ENCODE data around the gene DDX5.

Gene DDX5

GRCh38 chr17:64506201-64506575 lies at the start of gene DDX5:
DDX5 (minus strand) TSS chr17:64506289; CDS start chr17:64506119, 170 bp downstream.
- peak; percentile 99 for DNase-seq

- no peak for DNase-seq
These were observed 49.2 kb upstream of the DDX5 start for GRCh38 chr17:64555281-64555680.

GRCh38 chr17:64554028-64554637 lies 48.0 kb upstream of the DDX5 start:
- no peak for DNase-seq

GRCh38 chr17:64551461-64551860 lies 45.4 kb upstream of the DDX5 start:
- DNase-seq: no peak

GRCh38 chr17:64547319-64547718 lies 41.2 kb upstream of the DDX5 start:
- no peak for DNase-seq

GRCh38 chr17:64546716-64547115 lies 40.6 kb upstream of the DDX5 start:
- no peak for DNase-seq

DNA sequence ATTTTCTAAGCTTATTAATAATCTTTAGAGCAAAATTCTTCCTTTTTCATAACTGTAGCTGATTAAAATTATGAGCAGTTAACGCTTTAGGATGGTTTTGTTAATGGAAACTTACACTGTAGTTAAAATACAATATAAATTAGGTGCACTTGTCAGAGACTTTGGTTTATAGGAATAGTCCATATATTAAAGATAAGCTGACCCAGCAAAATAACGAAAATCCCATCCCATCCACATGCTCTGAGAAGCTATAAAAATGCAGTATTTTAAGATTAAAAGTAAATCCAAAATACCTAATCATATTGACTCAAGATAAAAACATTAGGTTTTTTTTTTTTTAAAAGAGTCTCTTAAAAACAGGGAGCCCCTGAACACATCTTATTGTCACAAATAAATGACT lies 38.7 kb upstream of the DDX5 start:
- no peak for DNase-seq

DNA sequence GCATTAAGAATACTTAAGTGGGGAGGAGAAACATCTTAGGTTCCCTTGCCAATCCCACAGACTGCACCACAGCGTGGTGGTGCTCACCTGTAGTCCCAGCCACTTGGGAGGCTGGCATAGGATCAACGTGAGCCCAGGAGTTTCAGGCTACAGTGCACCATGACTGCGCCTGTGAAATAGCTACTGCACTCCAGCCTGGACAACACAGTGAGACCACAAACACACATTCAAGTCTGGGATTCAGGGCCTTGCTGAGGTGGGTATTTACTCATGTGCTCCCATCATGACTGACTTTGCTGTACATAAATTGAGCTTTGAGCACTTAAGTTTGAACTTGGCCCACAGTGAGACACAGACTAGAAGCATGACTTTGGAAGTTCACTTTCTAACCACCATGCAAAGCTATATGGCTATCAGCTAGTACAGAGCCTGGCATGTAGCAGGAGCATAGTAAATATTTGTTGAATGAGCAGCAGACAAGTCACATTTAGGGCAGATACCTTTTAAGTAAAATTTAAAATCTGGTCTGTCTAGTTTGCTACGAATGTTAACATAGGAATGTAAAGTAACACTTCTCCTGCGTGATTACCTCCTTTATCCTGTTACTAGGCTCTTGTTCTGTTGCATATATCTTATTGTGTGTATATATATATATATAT lies 34.2 kb upstream of the DDX5 start:
- DNase-seq: no peak

DNA sequence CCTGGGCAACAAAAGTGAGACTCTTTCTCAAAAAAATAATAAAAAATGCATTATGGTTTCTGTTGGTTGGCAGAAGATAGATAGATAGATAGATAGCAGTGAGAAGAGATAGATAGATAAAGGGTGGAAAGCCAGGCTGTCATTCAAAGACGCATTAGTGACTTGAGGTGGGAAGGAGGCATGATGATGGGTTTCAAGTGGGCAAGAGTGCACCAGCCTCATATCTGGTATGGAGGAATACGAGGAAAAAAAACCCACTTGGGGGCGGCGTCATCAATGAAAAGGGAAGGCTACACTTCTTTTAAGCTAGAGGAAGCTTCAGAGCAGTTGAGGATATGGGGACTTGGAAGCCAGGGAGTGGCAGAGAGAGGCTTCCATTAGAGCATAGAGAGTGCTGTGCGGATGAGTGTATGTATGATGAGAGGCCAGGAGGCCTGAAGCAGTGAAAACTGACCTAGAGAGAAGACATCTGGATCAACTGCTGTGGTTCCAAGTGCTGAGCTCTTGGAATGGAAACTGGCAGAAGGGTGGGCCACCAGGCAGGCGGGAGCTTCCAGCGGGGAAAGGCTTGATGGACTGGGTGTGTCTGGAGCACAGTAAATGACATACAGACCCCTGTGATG lies 32.5 kb upstream of the DDX5 start:
- DNase-seq: no peak

- DNase-seq: no peak
These were observed 31.4 kb upstream of the DDX5 start for GRCh38 chr17:64537488-64537887.

DNA sequence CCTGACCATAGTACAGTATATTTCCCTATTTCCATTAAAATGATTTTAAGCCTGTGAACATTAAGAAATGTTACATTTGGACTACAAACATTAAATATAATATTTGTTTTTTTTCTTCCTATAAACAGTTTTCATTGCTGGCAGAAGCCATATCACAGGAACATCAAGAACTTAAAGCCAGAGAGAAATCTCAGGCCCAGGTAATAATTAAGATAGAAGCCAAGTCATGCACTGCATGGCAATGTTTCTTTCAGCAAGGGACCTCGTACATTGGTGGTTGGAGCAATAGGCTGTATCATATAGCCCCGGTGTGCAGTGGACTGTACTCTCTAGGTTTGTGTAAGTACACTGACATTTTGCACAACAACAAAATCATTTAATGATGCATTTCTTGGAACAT lies 30.8 kb upstream of the DDX5 start:
- no peak for DNase-seq

GRCh38 chr17:64535357-64535756 lies 29.3 kb upstream of the DDX5 start:
- no peak for DNase-seq

DNA sequence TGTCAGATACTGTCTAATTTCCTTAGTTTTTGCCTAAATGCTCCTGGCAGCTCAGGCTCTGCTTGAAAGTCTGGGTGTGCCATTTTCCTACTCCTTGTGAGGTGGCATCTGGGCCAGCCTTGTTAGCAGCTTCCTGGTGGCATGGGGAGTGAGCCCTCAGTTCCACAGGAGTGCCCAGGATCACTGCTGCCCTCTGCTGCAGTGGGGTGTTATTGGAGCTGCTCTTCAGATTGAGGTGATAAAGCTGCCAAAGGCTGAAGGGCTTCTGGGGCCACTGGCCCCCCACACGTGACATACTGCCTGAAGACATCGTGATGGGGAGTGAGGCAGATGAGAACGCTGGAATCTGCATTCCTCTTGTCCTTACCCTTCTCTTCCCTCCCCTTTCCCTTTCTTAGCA lies 28.1 kb upstream of the DDX5 start:
- no peak for DNase-seq

- DNase-seq: no peak
These were observed 27.7 kb upstream of the DDX5 start for GRCh38 chr17:64533784-64534183.

DNA sequence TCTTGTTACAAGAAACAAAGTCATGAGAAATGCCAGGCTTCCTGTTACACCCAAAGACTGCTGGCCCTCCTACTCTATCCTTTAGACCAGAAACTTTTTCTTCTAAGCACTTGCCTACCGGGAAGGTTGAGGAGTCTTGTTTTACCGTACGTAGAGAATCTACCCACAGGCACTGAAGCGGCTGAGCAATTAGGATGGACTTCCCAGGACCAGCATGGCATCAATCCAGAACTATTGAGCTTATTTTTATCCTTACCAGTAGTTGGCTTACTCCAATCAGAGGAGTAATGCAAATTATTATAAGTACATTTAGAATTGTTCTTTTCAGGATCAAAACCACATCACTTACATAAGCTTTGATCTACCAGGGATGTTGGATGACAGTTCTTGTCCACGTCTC lies 26.3 kb upstream of the DDX5 start:
- no peak for DNase-seq

GRCh38 chr17:64531955-64532371 lies 25.9 kb upstream of the DDX5 start:
- no peak for DNase-seq

DNA sequence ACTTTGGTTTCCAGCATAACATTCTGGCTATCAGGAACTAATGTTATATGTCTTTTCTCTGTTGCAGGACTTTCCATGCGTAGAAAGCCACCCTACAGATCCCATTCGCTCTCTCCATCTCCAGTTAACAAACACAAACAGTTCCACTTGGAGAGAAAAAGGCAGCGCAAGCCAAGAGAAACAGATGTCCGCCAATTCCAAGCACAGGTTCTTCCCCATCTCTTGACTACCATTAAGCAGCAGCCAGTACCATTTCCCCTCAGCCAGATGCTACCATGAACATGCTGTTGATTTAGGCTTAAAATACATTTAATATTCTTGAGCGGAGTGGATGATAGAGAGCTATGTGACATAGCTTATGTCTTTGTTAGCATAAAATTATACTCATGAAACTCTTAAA lies 23.1 kb upstream of the DDX5 start:
- DNase-seq: no peak

DNA sequence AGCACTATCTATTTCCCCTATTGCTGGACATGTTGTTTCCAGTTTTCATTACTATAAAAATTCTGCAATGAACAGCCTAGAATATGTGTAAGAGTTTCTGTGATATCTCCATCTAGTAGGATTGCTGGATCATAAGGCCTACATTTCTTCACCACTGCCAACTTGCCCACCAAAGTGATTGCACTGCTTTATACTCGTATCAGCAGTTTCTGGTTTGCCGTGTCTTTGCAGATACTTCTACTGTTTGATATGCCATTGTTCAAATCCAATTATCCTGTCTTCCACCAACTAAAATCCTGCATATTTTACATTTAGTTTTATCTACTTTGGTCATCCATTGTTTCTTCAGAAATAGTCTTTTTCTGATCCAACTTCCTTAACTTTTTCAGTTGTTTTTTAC lies 21.8 kb upstream of the DDX5 start:
- no peak for DNase-seq

- no peak for DNase-seq
These were observed 14.3 kb upstream of the DDX5 start for GRCh38 chr17:64520359-64520758.

GRCh38 chr17:64519601-64520000 lies 13.5 kb upstream of the DDX5 start:
- DNase-seq: no peak

GRCh38 chr17:64515829-64516228 lies 9.7 kb upstream of the DDX5 start:
- DNase-seq: no peak

DNA sequence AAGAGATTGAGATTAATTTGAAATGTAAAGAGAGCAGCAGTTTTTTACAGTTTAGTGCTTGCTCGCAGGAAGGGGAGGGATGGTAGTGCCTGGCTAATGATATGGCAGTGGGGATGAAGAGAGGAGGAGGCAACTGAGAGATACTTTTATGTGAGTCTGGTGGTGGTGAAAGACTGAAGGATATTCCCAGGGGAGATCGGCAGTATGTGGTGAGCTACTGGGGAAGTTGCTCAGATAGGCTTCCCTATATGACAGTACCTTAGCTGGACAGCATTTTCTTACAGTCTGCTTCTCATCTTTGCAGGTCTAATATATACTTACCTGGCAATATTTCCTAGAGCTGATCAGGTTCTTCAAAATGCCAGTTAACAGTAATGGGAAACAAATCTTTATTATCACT lies 9.3 kb upstream of the DDX5 start:
- no peak for DNase-seq

GRCh38 chr17:64509179-64509578 lies 3.1 kb upstream of the DDX5 start:
- no peak for DNase-seq

GRCh38 chr17:64508683-64509082 lies 2.6 kb upstream of the DDX5 start:
- no peak for DNase-seq

GRCh38 chr17:64507413-64507782 lies 1.3 kb upstream of the DDX5 start:
- peak; percentile 78 for DNase-seq
